WTC11 (cell line): ENCODE measurements around the gene HINT2. TPM values are rescaled to one million over a fixed set of nuclear protein-coding genes. Genes with fewer than 3 reads are reported as not detected.
A peak's percentile ranks its signal among the peaks of the same experiment; 100 is the strongest.

ENCODE experiments used
- ATAC-seq: fragments of 200-7000 bp; cut with Tn5 transposase; 2 replicates; pipeline ENCODE4 v1.10.0; 2021; ENCODE audit warnings: mild to moderate bottlenecking, moderate library complexity
- CTCF ChIA-PET: fragments of 300-600 bp; sonication (Branson Sonifier 250); formaldehyde crosslinking; loops from one replicate; lab custom pipeline; 2021; ENCODE audit warnings: antibody characterized with exemption; lab: Charles Lee
- POLR2A ChIA-PET: fragments of 350-600 bp; sonication (Branson Sonifier 250); formaldehyde crosslinking; loops from one replicate; lab custom pipeline; 2021; ENCODE audit warnings: antibody characterized with exemption; lab: Charles Lee
- DNase-seq: peaks from one replicate; pipeline ENCODE4 v3.0.0; 2021; ENCODE audit warnings: low spot score
- H3K27ac Mint-ChIP-seq: 2 replicates; pipeline ENCODE4 v1.8.0; 2021; ENCODE audit warnings: mixed read lengths
- H3K27me3 Mint-ChIP-seq: 2 replicates; pipeline ENCODE4 v1.8.0; 2021; ENCODE audit warnings: low read depth, mild to moderate bottlenecking, moderate library complexity, mixed read lengths
- H3K36me3 Mint-ChIP-seq: 2 replicates; pipeline ENCODE4 v1.8.0; 2021; ENCODE audit warnings: mixed read lengths
- H3K4me1 Mint-ChIP-seq: 2 replicates; pipeline ENCODE4 v1.8.0; 2022; ENCODE audit warnings: mixed read lengths
- H3K4me3 Mint-ChIP-seq: 2 replicates; pipeline ENCODE4 v1.8.0; 2021; ENCODE audit warnings: mild to moderate bottlenecking, moderate library complexity, mixed read lengths
- H3K9me3 Mint-ChIP-seq: 2 replicates; pipeline ENCODE4 v1.8.0; 2021; ENCODE audit warnings: mixed read lengths
- CREM ChIP-seq: sonication (generic); formaldehyde crosslinking; IDR thresholded peaks from 2 replicates; pipeline ENCODE4 v1.8.1; 2022; ENCODE audit warnings: mild to moderate bottlenecking, missing genetic modification reagents, moderate library complexity
- CTCF ChIP-seq: fragments of 200-600 bp; IDR thresholded peaks from 2 replicates; pipeline ENCODE4 v1.8.0; 2022; ENCODE audit warnings: antibody characterized with exemption
- EMX1 ChIP-seq: fragments of 250-450 bp; sonication (Bioruptor Pico); IDR thresholded peaks from 2 replicates; pipeline ENCODE4 v1.8.0; 2021; ENCODE audit warnings: mild to moderate bottlenecking
- FOXP1 ChIP-seq: sonication (generic); formaldehyde crosslinking; IDR thresholded peaks from 2 replicates; pipeline ENCODE4 v1.8.0; 2022; ENCODE audit warnings: missing genetic modification reagents, mild to moderate bottlenecking, moderate library complexity, borderline replicate concordance
- IRF2 ChIP-seq: sonication (generic); formaldehyde crosslinking; IDR thresholded peaks from 2 replicates; pipeline ENCODE4 v1.8.0; 2022; ENCODE audit warnings: low read depth, missing genetic modification reagents, borderline replicate concordance
- KAT7 ChIP-seq: sonication (generic); formaldehyde crosslinking; IDR thresholded peaks from 2 replicates; pipeline ENCODE4 v1.8.1; 2023; ENCODE audit warnings: missing genetic modification reagents, mild to moderate bottlenecking, borderline replicate concordance
- NR2C2 ChIP-seq: sonication (generic); formaldehyde crosslinking; IDR thresholded peaks from 2 replicates; pipeline ENCODE4 v1.8.0; 2022; ENCODE audit warnings: mild to moderate bottlenecking, missing genetic modification reagents
- PRRX2 ChIP-seq: fragments of 250-450 bp; sonication (Bioruptor Pico); IDR thresholded peaks from 2 replicates; pipeline ENCODE4 v1.8.0; 2021; ENCODE audit warnings: mild to moderate bottlenecking
- SP1 ChIP-seq: sonication (generic); formaldehyde crosslinking; conservative IDR thresholded peaks from 2 replicates; pipeline ENCODE4 v1.8.1; 2022; ENCODE audit warnings: missing genetic modification reagents
- STAT6 ChIP-seq: sonication (generic); formaldehyde crosslinking; conservative IDR thresholded peaks from 2 replicates; pipeline ENCODE4 v1.8.1; 2023; ENCODE audit warnings: mild to moderate bottlenecking, low read depth, missing genetic modification reagents, moderate library complexity
- ZBTB43 ChIP-seq: sonication (generic); formaldehyde crosslinking; IDR thresholded peaks from 2 replicates; pipeline ENCODE4 v1.8.1; 2023; ENCODE audit warnings: mild to moderate bottlenecking, missing genetic modification reagents
- ZNF263 ChIP-seq: sonication (generic); formaldehyde crosslinking; IDR thresholded peaks from 2 replicates; pipeline ENCODE4 v1.8.1; 2022; ENCODE audit warnings: low read depth, mild to moderate bottlenecking, moderate library complexity, missing genetic modification reagents
- ZNF423 ChIP-seq: fragments of 250-450 bp; sonication (Bioruptor Pico); IDR thresholded peaks from 2 replicates; pipeline ENCODE4 v2.1.2; 2022; ENCODE audit warnings: mild to moderate bottlenecking, moderate library complexity
- total RNA-seq: library from RNA; stranded (reverse); gene quantifications from 3 replicates; pipeline ENCODE4 v1.2.3, GENCODE V29; 2021
- TF ChIP-seq, protein P1 (sequence below): sonication (generic); formaldehyde crosslinking; IDR thresholded peaks from 2 replicates; pipeline ENCODE4 v1.8.1; 2022; ENCODE audit warnings: low read depth, mild to moderate bottlenecking, moderate library complexity, missing genetic modification reagents, borderline replicate concordance
- TF ChIP-seq, protein P2 (sequence below): fragments of 250-450 bp; sonication (Bioruptor Pico); conservative IDR thresholded peaks from 2 replicates; pipeline ENCODE4 v1.9.0; 2021; ENCODE audit warnings: mild to moderate bottlenecking
- TF ChIP-seq, protein P3 (sequence below): sonication (generic); formaldehyde crosslinking; IDR thresholded peaks from 2 replicates; pipeline ENCODE4 v1.8.1; 2023; ENCODE audit warnings: mild to moderate bottlenecking, missing genetic modification reagents
- TF ChIP-seq, protein P4 (sequence below): sonication (generic); formaldehyde crosslinking; IDR thresholded peaks from 2 replicates; pipeline ENCODE4 v1.8.0; 2022; ENCODE audit warnings: mild to moderate bottlenecking, missing genetic modification reagents
- TF ChIP-seq, protein P5 (sequence below): sonication (generic); formaldehyde crosslinking; IDR thresholded peaks from 2 replicates; pipeline ENCODE4 v1.8.0; 2022; ENCODE audit warnings: mild to moderate bottlenecking, missing genetic modification reagents

The HINT2 gene
- total RNA-seq, 1 experiment from 2014 or later: 33.6 TPM

GRCh38 chr9:35820076-35820475, 5.2 kb upstream of the HINT2 start (continued):
- TF ChIP-seq CTCF: no peak

DNA sequence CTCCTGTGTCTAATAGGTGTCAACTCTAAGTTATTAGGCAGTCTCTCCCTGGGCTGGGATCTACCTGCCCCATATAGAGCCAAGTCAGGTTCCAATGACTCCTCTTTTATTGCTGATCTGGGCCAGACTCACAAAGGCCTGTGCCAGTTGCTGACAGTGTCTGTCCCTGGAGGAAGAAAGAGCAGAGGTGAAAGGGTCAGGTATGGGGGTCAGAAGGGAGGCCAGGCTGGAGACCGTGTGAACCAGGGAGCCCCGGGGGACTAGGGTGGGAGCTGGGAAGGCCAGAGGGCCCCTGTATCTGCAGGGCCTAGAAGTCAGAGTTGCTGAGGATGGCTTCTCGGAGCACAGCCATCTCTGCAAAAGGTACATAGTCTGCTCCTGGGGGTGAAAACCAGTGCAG, 3.5 kb upstream of the HINT2 start:
- peaks cover 11% of the 10 kb centered on the region for H3K27me3 Mint-ChIP-seq
- H3K4me1 Mint-ChIP-seq: peaks cover 21% of the 10 kb centered on the region
- H3K36me3 Mint-ChIP-seq: peaks cover 2% of the 10 kb centered on the region; the same call in 1 of the 2 replicates
- no peak overlapping the region for H3K27ac Mint-ChIP-seq
- ATAC-seq (no peak), DNase-seq (no peak)
- no peak overlapping the region for H3K4me3 Mint-ChIP-seq
- TF ChIP-seq SP1 (CRISPR knock-in tag) (no peak), ZBTB43 (CRISPR knock-in tag) (no peak), NR2C2 (no peak), ZNF423 (CRISPR knock-in tag) (no peak), EMX1 (CRISPR knock-in tag) (no peak), CREM (no peak)
- TF ChIP-seq, protein P1, sequence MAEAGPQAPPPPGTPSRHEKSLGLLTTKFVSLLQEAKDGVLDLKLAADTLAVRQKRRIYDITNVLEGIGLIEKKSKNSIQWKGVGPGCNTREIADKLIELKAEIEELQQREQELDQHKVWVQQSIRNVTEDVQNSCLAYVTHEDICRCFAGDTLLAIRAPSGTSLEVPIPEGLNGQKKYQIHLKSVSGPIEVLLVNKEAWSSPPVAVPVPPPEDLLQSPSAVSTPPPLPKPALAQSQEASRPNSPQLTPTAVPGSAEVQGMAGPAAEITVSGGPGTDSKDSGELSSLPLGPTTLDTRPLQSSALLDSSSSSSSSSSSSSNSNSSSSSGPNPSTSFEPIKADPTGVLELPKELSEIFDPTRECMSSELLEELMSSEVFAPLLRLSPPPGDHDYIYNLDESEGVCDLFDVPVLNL (CRISPR knock-in tag): no peak
- TF ChIP-seq, protein P2, sequence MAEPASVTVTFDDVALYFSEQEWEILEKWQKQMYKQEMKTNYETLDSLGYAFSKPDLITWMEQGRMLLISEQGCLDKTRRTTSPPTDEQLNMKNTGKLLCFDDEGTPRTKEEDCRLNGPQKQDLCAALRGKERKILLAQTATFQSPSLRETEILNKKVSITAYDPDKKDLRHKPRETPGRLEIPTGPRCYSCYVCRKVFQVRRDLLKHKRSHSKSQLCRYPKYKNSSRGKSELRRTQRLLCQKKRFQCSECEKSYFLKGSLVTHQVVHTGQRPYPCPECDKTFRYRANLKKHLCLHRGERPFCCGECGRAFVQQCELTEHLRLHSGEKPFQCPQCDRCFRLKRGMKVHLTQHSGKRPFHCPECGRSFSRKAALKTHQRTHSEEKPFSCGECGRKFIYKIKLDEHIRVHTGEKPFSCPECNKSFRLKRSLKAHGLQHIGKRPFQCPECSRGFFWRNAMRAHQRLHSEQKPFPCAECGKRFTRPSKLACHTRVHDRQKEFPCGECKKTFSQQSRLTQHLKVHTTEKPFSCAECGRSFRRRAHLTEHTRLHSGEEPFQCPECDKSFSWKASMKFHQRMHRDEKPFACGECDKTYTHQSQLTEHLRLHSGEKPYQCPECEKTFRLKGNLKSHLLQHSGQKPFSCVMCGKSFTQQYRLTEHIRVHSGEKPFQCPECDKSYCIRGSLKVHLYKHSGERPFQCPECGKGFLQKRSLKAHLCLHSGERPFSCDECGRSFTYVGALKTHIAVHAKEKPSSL: no peak
- TF ChIP-seq, all 79 proteins: peak for 0
- ChIA-PET POLR2A (no interaction called here), CTCF (no interaction called here)
- peaks cover 3% of the 10 kb centered on the region for H3K9me3 Mint-ChIP-seq

DNA sequence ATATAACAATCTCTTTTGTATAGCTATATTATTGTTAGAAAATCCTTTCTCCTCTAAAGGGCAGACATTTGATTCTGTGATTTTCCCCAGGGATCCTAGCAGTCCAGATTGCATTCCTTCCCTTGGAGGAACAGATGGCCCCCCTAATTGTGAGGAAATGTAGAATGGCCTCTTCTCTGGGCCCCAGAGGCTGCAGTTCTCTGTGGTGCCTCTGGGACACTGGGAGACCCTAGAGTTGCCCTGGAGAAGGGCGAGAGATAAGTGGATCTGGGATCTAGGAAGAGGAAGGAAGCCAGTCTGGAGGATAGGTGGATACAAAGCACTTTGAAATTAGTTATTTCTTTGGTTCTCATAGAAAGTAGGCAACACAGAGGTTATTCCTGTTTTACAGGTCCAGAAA, 1.9 kb upstream of the HINT2 start:
- Mint-ChIP-seq H3K27ac (no peak overlapping the region; the same call in 1 of the 2 replicates), H3K27me3 (peaks cover 11% of the 10 kb centered on the region), H3K4me1 (peaks cover 26% of the 10 kb centered on the region), H3K36me3 (peaks cover 2% of the 10 kb centered on the region; the same call in 1 of the 2 replicates), H3K9me3 (peaks cover 3% of the 10 kb centered on the region), H3K4me3 (peak overlapping the region; percentile 91)
- DNase-seq (peak; percentile 39), ATAC-seq (no peak)
- ChIA-PET POLR2A (no interaction called here), CTCF (interaction anchor here (1.0 to 1.6 kb wide), 2 partner anchors 26 to 32 kb away, joined by 3 to 4 read pairs; no protein-coding TSS in a partner anchor)
- no peak for TF ChIP-seq IRF2
- TF ChIP-seq PRRX2 (CRISPR knock-in tag): no peak
- TF ChIP-seq SP1 (CRISPR knock-in tag): no peak
- TF ChIP-seq, protein P3, sequence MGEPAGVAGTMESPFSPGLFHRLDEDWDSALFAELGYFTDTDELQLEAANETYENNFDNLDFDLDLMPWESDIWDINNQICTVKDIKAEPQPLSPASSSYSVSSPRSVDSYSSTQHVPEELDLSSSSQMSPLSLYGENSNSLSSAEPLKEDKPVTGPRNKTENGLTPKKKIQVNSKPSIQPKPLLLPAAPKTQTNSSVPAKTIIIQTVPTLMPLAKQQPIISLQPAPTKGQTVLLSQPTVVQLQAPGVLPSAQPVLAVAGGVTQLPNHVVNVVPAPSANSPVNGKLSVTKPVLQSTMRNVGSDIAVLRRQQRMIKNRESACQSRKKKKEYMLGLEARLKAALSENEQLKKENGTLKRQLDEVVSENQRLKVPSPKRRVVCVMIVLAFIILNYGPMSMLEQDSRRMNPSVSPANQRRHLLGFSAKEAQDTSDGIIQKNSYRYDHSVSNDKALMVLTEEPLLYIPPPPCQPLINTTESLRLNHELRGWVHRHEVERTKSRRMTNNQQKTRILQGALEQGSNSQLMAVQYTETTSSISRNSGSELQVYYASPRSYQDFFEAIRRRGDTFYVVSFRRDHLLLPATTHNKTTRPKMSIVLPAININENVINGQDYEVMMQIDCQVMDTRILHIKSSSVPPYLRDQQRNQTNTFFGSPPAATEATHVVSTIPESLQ (CRISPR knock-in tag): no peak
- TF ChIP-seq, protein P4, sequence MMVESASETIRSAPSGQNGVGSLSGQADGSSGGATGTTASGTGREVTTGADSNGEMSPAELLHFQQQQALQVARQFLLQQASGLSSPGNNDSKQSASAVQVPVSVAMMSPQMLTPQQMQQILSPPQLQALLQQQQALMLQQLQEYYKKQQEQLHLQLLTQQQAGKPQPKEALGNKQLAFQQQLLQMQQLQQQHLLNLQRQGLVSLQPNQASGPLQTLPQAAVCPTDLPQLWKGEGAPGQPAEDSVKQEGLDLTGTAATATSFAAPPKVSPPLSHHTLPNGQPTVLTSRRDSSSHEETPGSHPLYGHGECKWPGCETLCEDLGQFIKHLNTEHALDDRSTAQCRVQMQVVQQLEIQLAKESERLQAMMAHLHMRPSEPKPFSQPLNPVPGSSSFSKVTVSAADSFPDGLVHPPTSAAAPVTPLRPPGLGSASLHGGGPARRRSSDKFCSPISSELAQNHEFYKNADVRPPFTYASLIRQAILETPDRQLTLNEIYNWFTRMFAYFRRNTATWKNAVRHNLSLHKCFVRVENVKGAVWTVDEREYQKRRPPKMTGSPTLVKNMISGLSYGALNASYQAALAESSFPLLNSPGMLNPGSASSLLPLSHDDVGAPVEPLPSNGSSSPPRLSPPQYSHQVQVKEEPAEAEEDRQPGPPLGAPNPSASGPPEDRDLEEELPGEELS (CRISPR knock-in tag): no peak
- TF ChIP-seq ZNF423 (CRISPR knock-in tag): no peak
- no peak for TF ChIP-seq FOXP1 (CRISPR knock-in tag)
- no peak for TF ChIP-seq ZNF263
- TF ChIP-seq, protein P5, sequence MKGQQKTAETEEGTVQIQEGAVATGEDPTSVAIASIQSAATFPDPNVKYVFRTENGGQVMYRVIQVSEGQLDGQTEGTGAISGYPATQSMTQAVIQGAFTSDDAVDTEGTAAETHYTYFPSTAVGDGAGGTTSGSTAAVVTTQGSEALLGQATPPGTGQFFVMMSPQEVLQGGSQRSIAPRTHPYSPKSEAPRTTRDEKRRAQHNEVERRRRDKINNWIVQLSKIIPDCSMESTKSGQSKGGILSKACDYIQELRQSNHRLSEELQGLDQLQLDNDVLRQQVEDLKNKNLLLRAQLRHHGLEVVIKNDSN (CRISPR knock-in tag): no peak
- TF ChIP-seq NR2C2: no peak
- TF ChIP-seq STAT6 (CRISPR knock-in tag): no peak
- no peak for TF ChIP-seq KAT7
